Mesenteric fat pad (tissue), 1 donor: ENCODE data around the gene MCEE. TPM values are rescaled to one million over a fixed set of nuclear protein-coding genes. Genes with fewer than 3 reads are reported as not detected.

Experiments used
- total RNA-seq: library from RNA; stranded (reverse); fragmentation: NEBNext Ultra II Directional; extraction: Animal tissue kit (Norgen Biotek cat#: 25700); gene quantifications from one replicate; pipeline ENCODE4 v1.2.1, GENCODE V29; 2021
- donor health status: DM: yes; HTN: yes; CAD: no.

The MCEE gene
- total RNA-seq, 1 donor from 2014 or later: 15.2 TPM

Other genes starting within 250 kb of the MCEE start
- gene VAX2, start 229.7 kb downstream of the MCEE start, total RNA-seq: 2.0 TPM
- gene ATP6V1B1, start 194.3 kb downstream of the MCEE start, total RNA-seq: 2.4 TPM
- gene ANKRD53, start 151.6 kb downstream of the MCEE start, total RNA-seq: 17.6 TPM
- 86.8 TPM for gene TEX261, start 135.4 kb downstream of the MCEE start, total RNA-seq
- gene NAGK, start 61.6 kb downstream of the MCEE start, total RNA-seq: 112 TPM
- 26.9 TPM for gene MPHOSPH10, start 405 bp upstream of the MCEE start, total RNA-seq
- gene PAIP2B, start 96.9 kb upstream of the MCEE start, total RNA-seq: 1.3 TPM
- 93.5 TPM for gene ZNF638, start 201.6 kb upstream of the MCEE start, total RNA-seq